Esophagus muscularis mucosa (tissue), 4 donors: ENCODE measurements around the gene GMDS. TPM values are rescaled to one million over a fixed set of nuclear protein-coding genes. Genes with fewer than 3 reads are reported as not detected.
A peak's percentile ranks its signal among the peaks of the same experiment; 100 is the strongest.

ENCODE experiments used
- DNase-seq: peaks from one replicate; pipeline ENCODE4 v3.0.0-alpha.2; 2017; ENCODE audit errors: extremely low spot score
- H3K27ac ChIP-seq, 4 donors: fragments of 200-600 bp; sonication (generic); replicated peaks in 1 of 4; 1 replicate in 3 of 4; 2 replicates in 1 of 4; pipeline ENCODE4 v1.5.1; 2016 to 2019; ENCODE audit warnings: mild to moderate bottlenecking in 1 of 4
- H3K27me3 ChIP-seq, 4 donors: fragments of 200-600 bp; sonication (generic); one replicate each; pipeline versions ENCODE4 v1.5.1 to v1.6.0; 2016 to 2019
- H3K36me3 ChIP-seq, 4 donors: fragments of 200-600 bp; sonication (generic); one replicate each; pipeline ENCODE4 v1.5.1; 2016 to 2019
- H3K4me1 ChIP-seq, 4 donors: fragments of 200-600 bp; sonication (generic); one replicate each; pipeline ENCODE4 v1.5.1; 2016 to 2019
- H3K4me3 ChIP-seq, 4 donors: fragments of 200-600 bp; sonication (generic); 1 replicate in 2 of 4; 2 replicates in 2 of 4; pipeline ENCODE4 v1.5.1; 2016 to 2019; ENCODE audit warnings: mild to moderate bottlenecking in 4 of 4, moderate library complexity in 1 of 4
- H3K9me3 ChIP-seq, 4 donors: fragments of 200-600 bp; sonication (generic); 1 replicate in 3 of 4; 2 replicates in 1 of 4; pipeline ENCODE4 v1.5.1; 2016 to 2019
- CTCF ChIP-seq, 3 experiments: fragments of 200-600 bp in 2 of 3; fragments of 450-650 bp in 1 of 3; sonication (generic) in 2 of 3; IDR thresholded peaks; one replicate each; pipeline ENCODE4 v1.5.1; 2017 to 2019; ENCODE audit warnings: antibody characterized with exemption in 3 of 3, mild to moderate bottlenecking in 2 of 3, moderate library complexity in 1 of 3
- EP300 ChIP-seq: sonication (generic); formaldehyde crosslinking; IDR thresholded peaks from one replicate; pipeline ENCODE4 v1.6.1; 2017; ENCODE audit warnings: antibody characterized with exemption
- POLR2A ChIP-seq: fragments of 450-650 bp; IDR thresholded peaks from one replicate; pipeline ENCODE4 v1.6.1; 2017; ENCODE audit warnings: antibody characterized with exemption, moderate library complexity, mild to moderate bottlenecking, low read depth
- POLR2AphosphoS5 ChIP-seq, 2 donors: sonication (generic); formaldehyde crosslinking; IDR thresholded peaks; one replicate each; pipeline ENCODE4 v1.6.1; 2017; ENCODE audit warnings: antibody characterized with exemption in 2 of 2
- WGBS: methylation state at CpG from one replicate; pipeline ENCODE4 v1.1.5; 2018; 5-methylcytosine and 5-hydroxymethylcytosine counted together
- intact Hi-C: fragments of 100-400 bp; cut with DNase I; formaldehyde crosslinking; loops from one replicate; pipeline ENCODE4 v1.15.1; 2023
- total RNA-seq, 4 donors: library from RNA; depleted of rRNA; stranded (reverse); fragments of >200 nt; gene quantifications; one replicate each; pipeline versions ENCODE4 v1.1.0 to v1.2.1, GENCODE V29; 2016

GMDS gene
- total RNA-seq, 4 donors from 2014 or later = 3.6 to 14.1 (median 6.0) TPM

GRCh38 chr6:1585669-1586049, 659.7 kb downstream of the GMDS start:
- Histone ChIP-seq H3K4me1 (no peaks in the 10 kb centered on the region), H3K9me3 (no peaks in the 10 kb centered on the region), H3K27ac (no peak overlapping the region), H3K36me3 (no peaks in the 10 kb centered on the region), H3K4me3 (no peak overlapping the region), H3K27me3 (no peaks in the 10 kb centered on the region)
- TF ChIP-seq EP300 (no peak), POLR2A (no peak), POLR2AphosphoS5 (IDR thresholded peaks at IDR 0.05) (no peak)
- DNase-seq = peak; percentile 89
- 88% methylated on average over 11 of the region's 12 CpGs for WGBS
- intact Hi-C loops = no loop called here

GRCh38 chr6:1584996-1585668, 660.3 kb downstream of the GMDS start:
- H3K4me3 ChIP-seq = no peak overlapping the region
- WGBS = 81% methylated on average over 14 of the region's 14 CpGs
- intact Hi-C loops = no loop called here
- H3K27me3 ChIP-seq = no peaks in the 10 kb centered on the region
- no peak for TF ChIP-seq POLR2A
- TF ChIP-seq EP300 = no peak
- no peak for TF ChIP-seq CTCF (IDR thresholded peaks at IDR 0.05)
- no peak for TF ChIP-seq POLR2AphosphoS5 (IDR thresholded peaks at IDR 0.05)
- H3K36me3 ChIP-seq = no peaks in the 10 kb centered on the region
- DNase-seq = peak; percentile 70
- H3K4me1 ChIP-seq = no peaks in the 10 kb centered on the region
- no peaks in the 10 kb centered on the region for H3K9me3 ChIP-seq
- no peak overlapping the region for H3K27ac ChIP-seq

GRCh38 chr6:1584146-1584545, 661.3 kb downstream of the GMDS start:
- H3K27ac ChIP-seq = no peak overlapping the region
- no peaks in the 10 kb centered on the region for H3K36me3 ChIP-seq
- H3K9me3 ChIP-seq = no peaks in the 10 kb centered on the region
- no peaks in the 10 kb centered on the region for H3K4me1 ChIP-seq
- intact Hi-C loops = no loop called here
- 86% methylated on average over 5 of the region's 5 CpGs for WGBS
- TF ChIP-seq EP300 (no peak), POLR2AphosphoS5 (IDR thresholded peaks at IDR 0.05) (no peak), POLR2A (no peak), CTCF (IDR thresholded peaks at IDR 0.05) (no peak)
- peak; percentile 91 for DNase-seq
- no peaks in the 10 kb centered on the region for H3K27me3 ChIP-seq
- no peak overlapping the region for H3K4me3 ChIP-seq

GRCh38 chr6:1581120-1581991, 664.0 kb downstream of the GMDS start:
- no peaks in the 10 kb centered on the region for H3K36me3 ChIP-seq
- 83% methylated on average over 24 of the region's 31 CpGs for WGBS
- no peak overlapping the region for H3K27ac ChIP-seq
- no peaks in the 10 kb centered on the region for H3K27me3 ChIP-seq
- peak; percentile 80 for DNase-seq
- no peaks in the 10 kb centered on the region for H3K9me3 ChIP-seq
- no peak overlapping the region for H3K4me3 ChIP-seq
- intact Hi-C loops = no loop called here
- TF ChIP-seq POLR2AphosphoS5 (IDR thresholded peaks at IDR 0.05) (no peak), POLR2A (no peak), EP300 (no peak), CTCF (IDR thresholded peaks at IDR 0.05) (no peak)
- peaks cover 0 to 2% (median 0%) of the 10 kb centered on the region in 4 donors for H3K4me1 ChIP-seq

GRCh38 chr6:1580585-1580984, 664.8 kb downstream of the GMDS start:
- 89% methylated on average over 6 of the region's 9 CpGs for WGBS
- Histone ChIP-seq H3K4me3 (no peak overlapping the region), H3K27me3 (no peaks in the 10 kb centered on the region), H3K36me3 (no peaks in the 10 kb centered on the region), H3K4me1 (peaks cover 0 to 10% (median 7%) of the 10 kb centered on the region in 4 donors), H3K9me3 (no peaks in the 10 kb centered on the region), H3K27ac (no peak overlapping the region)
- intact Hi-C loops = no loop called here
- DNase-seq = no peak
- TF ChIP-seq POLR2A (no peak), EP300 (no peak), POLR2AphosphoS5 (IDR thresholded peaks at IDR 0.05) (no peak), CTCF (IDR thresholded peaks at IDR 0.05) (no peak)
